Gastrocnemius medialis (tissue), 4 donors: Measurements from ENCODE around the gene POFUT1. TPM values are rescaled to one million over a fixed set of nuclear protein-coding genes. Genes with fewer than 3 reads are reported as not detected.

Source experiments
- ATAC-seq, 2 donors: fragments of 150-250 bp; one replicate each; pipeline ENCODE4 v1.9.1; 2016
- DNase-seq, 2 donors: peaks; one replicate each; pipeline ENCODE4 v3.0.0-alpha.2; 2019
- H3K27ac ChIP-seq, 4 donors: fragments of 200-600 bp; sonication (generic); 1 replicate in 1 of 4; 2 replicates in 3 of 4; pipeline ENCODE4 v1.5.1; 2016 to 2018; ENCODE audit warnings: mild to moderate bottlenecking in 2 of 4, moderate library complexity in 1 of 4
- H3K27me3 ChIP-seq, 3 donors: fragments of 200-600 bp; sonication (generic) in 2 of 3; 1 replicate in 1 of 3; 2 replicates in 2 of 3; pipeline versions ENCODE4 v1.5.1 to v1.6.0; 2016 to 2019; ENCODE audit warnings: mild to moderate bottlenecking in 1 of 3, moderate library complexity in 1 of 3
- H3K36me3 ChIP-seq, 2 donors: fragments of 200-600 bp; sonication (generic) in 1 of 2; one replicate each; pipeline ENCODE4 v1.5.1; 2017 to 2018
- H3K4me1 ChIP-seq, 2 donors: fragments of 200-600 bp; sonication (generic) in 1 of 2; one replicate each; pipeline ENCODE4 v1.5.1; 2016 to 2017; ENCODE audit warnings: mild to moderate bottlenecking in 2 of 2
- H3K4me3 ChIP-seq, 4 donors: fragments of 200-600 bp; sonication (generic) in 3 of 4; 1 replicate in 1 of 4; 2 replicates in 3 of 4; pipeline ENCODE4 v1.5.1; 2016 to 2019; ENCODE audit warnings: mild to moderate bottlenecking in 2 of 4
- H3K9me3 ChIP-seq, 3 donors: fragments of 200-600 bp; sonication (generic) in 2 of 3; 1 replicate in 1 of 3; 2 replicates in 2 of 3; pipeline ENCODE4 v1.5.1; 2016 to 2019
- CTCF ChIP-seq, 5 experiments: fragments of 450-650 bp in 3 of 5; fragments of 200-600 bp in 2 of 5; sonication (generic) in 2 of 5; IDR thresholded peaks in 4 of 5; conservative IDR thresholded peaks in 1 of 5; 1 replicate in 4 of 5; 2 replicates in 1 of 5; pipeline ENCODE4 v1.5.1; 2016 to 2019; ENCODE audit warnings: antibody characterized with exemption in 5 of 5, mild to moderate bottlenecking in 3 of 5, moderate library complexity in 3 of 5
- POLR2A ChIP-seq, 2 donors: fragments of 450-650 bp; IDR thresholded peaks; one replicate each; pipeline ENCODE4 v1.6.1; 2017; ENCODE audit warnings: antibody characterized with exemption in 2 of 2, mild to moderate bottlenecking in 2 of 2, moderate library complexity in 2 of 2
- in situ Hi-C, 4 donors: fragments of 200-750 bp; cut with MboI; loops; one replicate each; pipeline versions ENCODE4 v1.15.0 to v1.8.0; 2017; ENCODE audit warnings: low sequenced_read_pairs in 4 of 4
- intact Hi-C: fragments of 100-400 bp; cut with DNase I; formaldehyde crosslinking; loops from one replicate; pipeline ENCODE4 v1.15.1; 2023; ENCODE audit warnings: low total_unique reads
- total RNA-seq, 4 donors: library from RNA; depleted of rRNA; stranded (reverse); fragments of >200 nt; gene quantifications; one replicate each; pipeline versions ENCODE4 v1.1.0 to v1.2.3, GENCODE V29; 2016

The POFUT1 gene
- total RNA-seq, 4 donors from 2014 or later = 15.3 to 20.7 (median 18.4) TPM

DNA sequence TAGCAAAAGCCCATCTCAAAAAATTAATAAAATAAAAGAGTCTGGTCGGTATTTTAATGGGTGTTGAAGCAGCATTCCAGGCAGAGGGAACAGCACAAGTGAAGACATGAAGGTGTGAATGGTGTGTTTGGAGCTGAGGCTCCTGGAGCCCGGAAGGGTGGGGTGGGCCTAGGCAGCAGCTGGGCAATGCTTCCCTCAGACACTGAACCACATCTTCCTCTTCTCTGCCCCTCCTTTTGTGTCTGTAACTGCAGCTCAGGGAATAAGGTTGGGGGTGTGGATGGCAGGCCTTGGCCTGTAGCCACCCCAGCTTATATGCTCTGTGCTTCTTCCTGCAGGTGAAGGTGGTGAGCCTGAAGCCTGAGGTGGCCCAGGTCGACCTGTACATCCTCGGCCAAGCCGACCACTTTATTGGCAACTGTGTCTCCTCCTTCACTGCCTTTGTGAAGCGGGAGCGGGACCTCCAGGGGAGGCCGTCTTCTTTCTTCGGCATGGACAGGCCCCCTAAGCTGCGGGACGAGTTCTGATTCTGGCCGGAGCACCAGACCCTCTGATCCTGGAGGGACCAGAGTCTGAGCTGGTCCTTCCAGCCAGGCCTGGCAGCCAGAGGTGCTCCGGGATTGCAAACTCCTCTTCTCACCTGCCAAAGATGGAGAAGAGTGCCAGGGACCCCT is 26.6 kb downstream of the POFUT1 start:
- intact Hi-C loops (no loop called here), in situ Hi-C loops (no loop called here)
- Histone ChIP-seq H3K27ac (no peak overlapping the region), H3K4me1 (no peaks in the 10 kb centered on the region), H3K4me3 (no peak overlapping the region), H3K9me3 (no peaks in the 10 kb centered on the region), H3K27me3 (no peaks in the 10 kb centered on the region), H3K36me3 (peaks cover 0 to 65% of the 10 kb centered on the region in 2 donors)
- no peak for ATAC-seq
- no peak for DNase-seq
- TF ChIP-seq CTCF (IDR thresholded peaks at IDR 0.05 in 4 of 5, conservative IDR thresholded peaks at IDR 0.05 in 1 of 5) (no peak), POLR2A (IDR thresholded peaks at IDR 0.05) (no peak)

GRCh38 chr20:32235331-32236047 is 27.8 kb downstream of the POFUT1 start:
- peaks cover 0 to 60% of the 10 kb centered on the region in 2 donors for H3K36me3 ChIP-seq
- ATAC-seq = no peak
- H3K4me3 ChIP-seq = no peak overlapping the region
- H3K27ac ChIP-seq = no peak overlapping the region
- H3K9me3 ChIP-seq = no peaks in the 10 kb centered on the region
- H3K27me3 ChIP-seq = no peaks in the 10 kb centered on the region
- no peak for TF ChIP-seq POLR2A (IDR thresholded peaks at IDR 0.05)
- TF ChIP-seq CTCF (IDR thresholded peaks at IDR 0.05 in 4 of 5, conservative IDR thresholded peaks at IDR 0.05 in 1 of 5) = no peak
- in situ Hi-C loops = no loop called here
- DNase-seq = no peak
- intact Hi-C loops = no loop called here
- no peaks in the 10 kb centered on the region for H3K4me1 ChIP-seq

GRCh38 chr20:32236048-32236533 is 28.4 kb downstream of the POFUT1 start:
- Histone ChIP-seq H3K9me3 (no peaks in the 10 kb centered on the region), H3K4me1 (no peaks in the 10 kb centered on the region), H3K27ac (no peak overlapping the region), H3K4me3 (no peak overlapping the region), H3K36me3 (peaks cover 0 to 54% of the 10 kb centered on the region in 2 donors), H3K27me3 (no peaks in the 10 kb centered on the region)
- DNase-seq (no peak), ATAC-seq (no peak)
- in situ Hi-C loops = no loop called here
- intact Hi-C loops = no loop called here
- TF ChIP-seq CTCF (IDR thresholded peaks at IDR 0.05 in 4 of 5, conservative IDR thresholded peaks at IDR 0.05 in 1 of 5) = no peak
- no peak for TF ChIP-seq POLR2A (IDR thresholded peaks at IDR 0.05)

- no peak overlapping the region for H3K27ac ChIP-seq
- in situ Hi-C loops (no loop called here), intact Hi-C loops (no loop called here)
- no peaks in the 10 kb centered on the region for H3K9me3 ChIP-seq
- no peaks in the 10 kb centered on the region for H3K4me1 ChIP-seq
- H3K36me3 ChIP-seq = peaks cover 0 to 47% of the 10 kb centered on the region in 2 donors
- H3K27me3 ChIP-seq = no peaks in the 10 kb centered on the region
- H3K4me3 ChIP-seq = no peak overlapping the region
- no peak for ATAC-seq
- no peak for DNase-seq
- no peak for TF ChIP-seq CTCF (IDR thresholded peaks at IDR 0.05 in 4 of 5, conservative IDR thresholded peaks at IDR 0.05 in 1 of 5)
- no peak for TF ChIP-seq POLR2A (IDR thresholded peaks at IDR 0.05)
These were observed 29.1 kb downstream of the POFUT1 start for GRCh38 chr20:32236819-32237218.
